GM19372 (cell line): Measurements from ENCODE around the gene IFT122.
"Not testable (repeated sequence)": the region's sequence is repeated elsewhere in the genome, so short reads cannot be mapped to it uniquely, and the experiment has no call there.

ENCODE experiments used
- ATAC-seq: cut with Tn5 transposase; IDR thresholded peaks from one replicate; pipeline ENCODE4 v1.9.1; 2021; ENCODE audit warnings: mild to moderate bottlenecking, low read depth, moderate library complexity; ENCODE audit not compliant: unreplicated experiment

The IFT122 gene

DNA sequence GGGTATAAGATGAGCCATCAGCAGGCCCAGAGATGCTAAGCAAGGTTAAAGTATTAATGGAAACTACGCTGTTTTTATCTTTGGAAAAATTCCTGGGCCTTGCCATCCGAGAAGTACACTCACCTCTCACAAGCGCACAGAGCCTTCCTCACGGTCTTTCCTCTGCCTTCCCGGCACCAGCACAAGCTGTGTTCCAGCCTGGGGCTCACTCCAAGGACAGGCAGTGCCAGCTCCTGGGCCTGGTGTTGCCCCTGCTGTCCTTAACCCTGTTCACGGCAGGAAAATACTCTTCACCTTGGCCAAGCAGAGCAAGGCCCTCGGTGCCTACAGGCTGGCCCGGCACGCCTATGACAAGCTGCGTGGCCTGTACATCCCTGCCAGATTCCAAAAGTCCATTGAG, 74.1 kb downstream of the IFT122 start:
- ATAC-seq, result no peak

DNA sequence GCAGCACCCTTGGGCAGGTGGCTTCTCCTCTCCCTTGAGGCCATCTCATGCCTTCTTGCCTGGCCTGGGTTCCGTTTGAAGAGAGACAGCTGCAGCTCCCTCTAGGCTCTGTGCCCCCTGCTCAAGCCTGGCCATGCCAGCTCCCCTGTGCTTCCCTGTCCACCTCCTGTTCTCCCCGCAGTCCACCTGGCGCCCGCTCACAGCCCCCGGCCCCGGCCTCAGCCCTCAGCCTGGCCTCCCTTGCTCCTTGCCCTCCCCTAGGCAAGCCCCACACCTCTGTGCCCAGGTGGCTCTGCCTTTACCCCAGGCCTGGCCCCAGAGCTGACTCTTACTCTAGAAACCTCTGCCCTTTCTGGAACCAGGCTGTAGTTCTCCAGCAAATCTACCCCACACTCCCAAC, 74.5 kb downstream of the IFT122 start:
- ATAC-seq, result no peak

GRCh38 chr3:129515108-129515820, 75.2 kb downstream of the IFT122 start:
- ATAC-seq, result not testable (repeated sequence)

GRCh38 chr3:129515821-129516432, 75.9 kb downstream of the IFT122 start:
- ATAC-seq, result not testable (repeated sequence)

- no peak for ATAC-seq
These were observed 77.5 kb downstream of the IFT122 start for GRCh38 chr3:129517516-129517915.

GRCh38 chr3:129518038-129518561, 78.1 kb downstream of the IFT122 start:
- ATAC-seq, result no peak

DNA sequence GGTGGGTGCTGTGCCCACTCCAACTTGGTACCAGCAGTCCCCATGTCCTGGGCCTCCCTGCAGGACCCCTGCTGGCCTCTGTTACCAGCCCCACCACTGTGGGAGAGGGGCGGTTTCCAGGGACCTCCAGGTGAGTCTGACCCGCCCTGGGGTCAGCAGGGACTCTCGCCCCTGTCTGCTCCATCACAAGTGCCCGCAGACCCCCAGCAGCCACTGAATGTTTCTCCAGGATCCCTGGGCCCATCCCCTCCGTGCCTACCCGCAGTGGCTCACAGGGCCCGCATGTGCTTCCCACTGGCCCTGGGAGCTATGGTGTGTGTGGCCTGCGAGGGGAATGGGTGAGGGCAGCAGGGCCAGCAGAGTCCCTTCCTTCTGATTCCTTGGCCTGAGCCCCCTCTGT, 78.6 kb downstream of the IFT122 start:
- ATAC-seq, result no peak

GRCh38 chr3:129519449-129519848, 79.4 kb downstream of the IFT122 start:
- no peak for ATAC-seq

GRCh38 chr3:129519896-129520715, 80.1 kb downstream of the IFT122 start:
- no peak for ATAC-seq

GRCh38 chr3:129520960-129521359, 80.9 kb downstream of the IFT122 start:
- ATAC-seq, result no peak

- no peak for ATAC-seq
These were observed 81.6 kb downstream of the IFT122 start for GRCh38 chr3:129521611-129522010.

DNA sequence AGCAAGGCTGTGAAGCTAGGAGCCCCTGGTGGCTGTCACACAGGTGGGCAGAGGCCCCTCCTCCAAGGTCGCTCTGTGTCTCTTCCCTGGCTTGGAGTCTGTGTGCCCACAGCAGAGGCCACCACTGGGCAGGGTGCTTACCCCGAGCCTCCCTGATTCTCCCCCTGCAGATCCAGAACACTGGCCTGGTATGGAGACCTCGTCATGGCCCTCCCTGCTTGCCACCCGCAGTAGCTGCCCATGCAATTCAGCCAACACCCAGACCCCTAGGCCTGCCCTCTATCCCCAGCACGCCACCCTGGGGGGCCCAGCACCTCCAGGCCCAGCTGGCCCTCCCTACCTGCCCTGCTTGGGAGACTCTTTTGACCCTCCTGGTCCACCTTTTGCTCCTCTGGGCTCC, 82.9 kb downstream of the IFT122 start:
- ATAC-seq, result no peak

DNA sequence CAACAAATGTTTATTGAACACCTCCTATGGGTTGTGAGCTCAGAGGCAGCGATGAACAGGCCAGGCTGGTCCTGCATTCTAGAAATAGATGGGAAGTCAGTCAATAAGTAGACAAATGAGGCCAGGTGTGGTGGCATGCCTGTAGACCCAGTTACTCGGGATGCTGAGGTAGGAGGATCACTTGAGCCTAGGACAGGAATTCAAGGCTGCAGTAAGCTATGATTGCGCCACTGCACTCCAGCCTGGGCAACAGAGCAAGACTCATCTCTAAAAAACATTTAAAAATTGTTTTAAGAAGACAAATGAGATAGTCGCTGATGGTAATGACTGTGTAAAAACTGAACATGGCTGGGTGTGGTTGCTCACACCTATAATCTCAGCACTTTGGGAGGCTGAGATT, 84.1 kb downstream of the IFT122 start:
- ATAC-seq, result no peak

DNA sequence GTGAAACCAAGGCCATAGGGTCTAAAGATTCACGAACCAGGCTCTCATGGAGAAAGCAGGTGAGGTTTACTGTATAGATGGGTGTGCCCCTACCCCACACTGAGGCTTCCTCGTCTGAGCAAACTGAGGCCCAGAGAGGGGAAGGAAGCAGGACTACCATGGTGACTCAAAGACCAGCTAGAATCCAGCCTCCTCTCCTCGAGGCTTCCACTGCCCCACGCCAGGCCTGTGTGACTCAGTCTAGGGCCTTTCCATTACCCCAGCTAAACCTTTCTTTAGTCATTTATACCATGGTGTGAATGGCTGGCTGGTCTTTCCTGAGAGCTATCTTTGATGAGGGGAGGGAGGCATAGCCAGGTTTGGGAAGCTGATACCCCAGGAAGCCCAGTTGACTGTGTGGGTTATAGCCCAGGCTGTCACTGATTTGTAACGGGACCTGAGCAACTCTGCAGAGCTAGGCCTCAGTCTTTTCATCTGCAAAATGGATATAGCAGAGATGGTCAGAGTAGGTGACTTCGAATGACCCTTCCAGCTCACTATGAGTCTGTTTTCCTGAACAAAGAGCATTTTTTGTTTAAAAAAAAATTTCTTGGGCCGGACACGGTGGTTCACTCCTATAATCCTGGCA, 85.4 kb downstream of the IFT122 start:
- ATAC-seq, result no peak

DNA sequence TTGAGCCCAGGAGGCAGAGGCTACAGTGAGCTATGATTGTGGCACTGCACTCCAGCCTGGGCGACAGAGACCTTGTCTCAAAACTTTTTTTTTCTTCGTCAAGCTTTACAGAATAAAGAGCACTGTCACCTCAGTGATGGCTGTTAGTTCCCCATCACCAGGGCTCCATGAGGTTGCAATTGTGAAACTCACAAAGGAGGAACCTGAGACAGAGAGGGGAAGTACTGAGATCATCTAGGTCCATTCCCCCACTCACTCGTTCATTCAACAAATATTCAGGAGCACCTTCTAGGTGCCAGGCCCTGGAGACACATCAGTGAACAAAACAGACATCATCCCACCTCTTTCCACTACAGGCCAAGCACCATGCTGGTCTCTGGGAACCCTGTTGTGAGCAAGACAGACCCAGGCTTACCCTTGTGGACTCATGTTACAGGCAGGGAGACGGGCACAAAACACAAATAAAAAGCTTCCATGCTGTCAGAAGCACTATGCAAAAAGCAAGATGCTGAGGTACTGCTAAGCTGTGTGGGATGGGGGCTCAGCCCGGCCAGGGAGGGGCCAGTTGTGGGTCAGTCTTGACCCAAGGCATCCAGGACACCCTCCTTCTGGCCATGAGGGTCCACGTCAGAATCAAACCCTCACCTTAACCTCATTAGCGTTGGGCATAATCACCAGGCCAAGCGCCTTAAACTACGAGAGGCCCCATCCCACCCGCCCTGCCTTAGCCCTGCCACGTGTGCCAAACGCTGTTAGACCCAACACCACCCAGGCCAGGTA, 86.3 kb downstream of the IFT122 start:
- ATAC-seq, result peak; percentile 86

GRCh38 chr3:129527262-129527661, 87.2 kb downstream of the IFT122 start:
- no peak for ATAC-seq

GRCh38 chr3:129528589-129529100, 88.6 kb downstream of the IFT122 start, which contains the start of gene RHO:
TSS of gene RHO (plus strand) at chr3:129528639. CDS start at chr3:129528734, 95 bp downstream.
- ATAC-seq, result no peak

GRCh38 chr3:129529436-129530210, 89.6 kb downstream of the IFT122 start:
- no peak for ATAC-seq

- ATAC-seq, result no peak
These were observed 90.3 kb downstream of the IFT122 start for GRCh38 chr3:129530251-129530791.
